BJ (cell line): Measurements from ENCODE around the gene SLC24A4. TPM values are rescaled to one million over a fixed set of nuclear protein-coding genes. Genes with fewer than 3 reads are reported as not detected.

Experiments used
- CTCF ChIA-PET: fragments of 350-600 bp; formaldehyde crosslinking; extraction: SDS; loops from one replicate; lab custom pipeline; 2021; ENCODE audit warnings: antibody characterized with exemption, inconsistent platforms; lab: Yijun Ruan, JAX
- POLR2A ChIA-PET: fragments of 300-600 bp; sonication (Branson Sonifier 250); formaldehyde crosslinking; extraction: SDS; loops from one replicate; lab custom pipeline; 2021; ENCODE audit warnings: antibody characterized with exemption; lab: Charles Lee
- DNase-seq: peaks from one replicate; pipeline ENCODE4 v3.0.0-alpha.2; 2011; ENCODE audit warnings: low read depth
- H3K27me3 ChIP-seq: 2 replicates; pipeline ENCODE4 v1.6.0; 2011; ENCODE audit warnings: low read length; ENCODE audit not compliant: control insufficient read depth, insufficient read depth
- H3K36me3 ChIP-seq: 2 replicates; pipeline ENCODE4 v1.5.1; 2011; ENCODE audit warnings: low read length; ENCODE audit not compliant: control insufficient read depth, insufficient read depth
- H3K4me3 ChIP-seq: 2 replicates; pipeline ENCODE4 v1.5.1; 2011; ENCODE audit warnings: low read depth, mild to moderate bottlenecking, control low read depth, low read length
- CTCF ChIP-seq: IDR thresholded peaks from 2 replicates; pipeline ENCODE4 v1.5.1; 2011; ENCODE audit warnings: low read depth, mild to moderate bottlenecking, control low read depth, inconsistent platforms, low read length, moderate library complexity; ENCODE audit not compliant: insufficient read depth
- polyA plus RNA-seq: library from polyadenylated mRNA; depleted of rRNA; stranded (reverse); fragments of >200 nt; gene quantifications from 2 replicates; pipeline ENCODE4 v1.2.3, GENCODE V29; 2011

Gene SLC24A4
- polyA plus RNA-seq, 1 experiment, result not detected

- POLR2A ChIA-PET, result no interaction called here
Measured at GRCh38 chr14:92323916-92324818, 1.2 kb downstream of the SLC24A4 start.

GRCh38 chr14:92325835-92326234 is 2.9 kb downstream of the SLC24A4 start:
- H3K27me3 ChIP-seq, result peaks cover 33% of the 10 kb centered on the region
- H3K4me3 ChIP-seq, result no peak overlapping the region
- no peaks in the 10 kb centered on the region for H3K36me3 ChIP-seq
- DNase-seq, result no peak
- CTCF ChIA-PET, result no interaction called here
- TF ChIP-seq CTCF, result no peak
- POLR2A ChIA-PET, result no interaction called here

More at GRCh38 chr14:92323916-92324818, 1.2 kb downstream of the SLC24A4 start:
- DNase-seq, result no peak
- Histone ChIP-seq H3K27me3 (peaks cover 35% of the 10 kb centered on the region), H3K4me3 (no peak overlapping the region), H3K36me3 (no peaks in the 10 kb centered on the region)
- CTCF ChIA-PET, result no interaction called here
- TF ChIP-seq CTCF, result no peak

GRCh38 chr14:92328664-92329255 is 5.8 kb downstream of the SLC24A4 start:
- ChIA-PET POLR2A (no interaction called here), CTCF (no interaction called here)
- no peaks in the 10 kb centered on the region for H3K36me3 ChIP-seq
- no peak for TF ChIP-seq CTCF
- peaks cover 17% of the 10 kb centered on the region for H3K27me3 ChIP-seq
- no peak for DNase-seq
- no peak overlapping the region for H3K4me3 ChIP-seq

GRCh38 chr14:92334050-92334449 is 11.1 kb downstream of the SLC24A4 start:
- Histone ChIP-seq H3K27me3 (peaks cover 6% of the 10 kb centered on the region), H3K36me3 (no peaks in the 10 kb centered on the region), H3K4me3 (no peak overlapping the region)
- ChIA-PET CTCF (interaction anchor here (0.6 kb wide), 1 partner anchor 294 kb away, joined by 3 read pairs; the partner anchor contains the start of gene TRIP11), POLR2A (no interaction called here)
- no peak for TF ChIP-seq CTCF
- DNase-seq, result no peak

GRCh38 chr14:92336363-92336762 is 13.4 kb downstream of the SLC24A4 start:
- DNase-seq, result no peak
- Histone ChIP-seq H3K36me3 (no peaks in the 10 kb centered on the region), H3K4me3 (no peak overlapping the region), H3K27me3 (peaks cover 9% of the 10 kb centered on the region; the same call in 1 of the 2 replicates)
- TF ChIP-seq CTCF, result no peak
- ChIA-PET POLR2A (no interaction called here), CTCF (no interaction called here)
